ENCODE results near the gene TBX10. TPM values are rescaled to one million over a fixed set of nuclear protein-coding genes. Genes with fewer than 3 reads are reported as not detected.
A peak's percentile ranks its signal among the peaks of the same experiment; 100 is the strongest.
"Not testable (repeated sequence)": the region's sequence is repeated elsewhere in the genome, so short reads cannot be mapped to it uniquely, and the experiment has no call there.

Gene TBX10
- total RNA-seq, 2 experiments from 2014 or later: not detected

GRCh38 chr11:67668192-67668551, 28.6 kb upstream of the TBX10 start:
- ATAC-seq (ENCODE audit: low read depth): no peak
- no peaks in the 10 kb centered on the region for H3K36me3 Mint-ChIP-seq
- DNase-seq: no peak
- POLR2A ChIA-PET: no interaction called here
- no peak overlapping the region for H3K4me3 Mint-ChIP-seq
- H3K27me3 Mint-ChIP-seq: peaks cover 2% of the 10 kb centered on the region
- H3K27ac Mint-ChIP-seq: no peak overlapping the region
- H3K9me3 Mint-ChIP-seq: no peaks in the 10 kb centered on the region
- no peaks in the 10 kb centered on the region for H3K4me1 Mint-ChIP-seq

GRCh38 chr11:67667490-67668191, 28.1 kb upstream of the TBX10 start:
- ATAC-seq (ENCODE audit: low read depth) (no peak), DNase-seq (no peak)
- POLR2A ChIA-PET: no interaction called here
- Mint-ChIP-seq H3K27me3 (peaks cover 6% of the 10 kb centered on the region), H3K9me3 (no peaks in the 10 kb centered on the region), H3K4me3 (no peak overlapping the region), H3K4me1 (no peaks in the 10 kb centered on the region), H3K36me3 (no peaks in the 10 kb centered on the region), H3K27ac (no peak overlapping the region)

- POLR2A ChIA-PET: no interaction called here
- Mint-ChIP-seq H3K4me3 (no peak overlapping the region), H3K36me3 (no peaks in the 10 kb centered on the region), H3K27me3 (peaks cover 5% of the 10 kb centered on the region), H3K4me1 (no peaks in the 10 kb centered on the region), H3K9me3 (no peaks in the 10 kb centered on the region), H3K27ac (no peak overlapping the region)
- ATAC-seq (ENCODE audit: low read depth): no peak
- DNase-seq: no peak
Observed at GRCh38 chr11:67666676-67667489, 27.3 kb upstream of the TBX10 start.

DNA sequence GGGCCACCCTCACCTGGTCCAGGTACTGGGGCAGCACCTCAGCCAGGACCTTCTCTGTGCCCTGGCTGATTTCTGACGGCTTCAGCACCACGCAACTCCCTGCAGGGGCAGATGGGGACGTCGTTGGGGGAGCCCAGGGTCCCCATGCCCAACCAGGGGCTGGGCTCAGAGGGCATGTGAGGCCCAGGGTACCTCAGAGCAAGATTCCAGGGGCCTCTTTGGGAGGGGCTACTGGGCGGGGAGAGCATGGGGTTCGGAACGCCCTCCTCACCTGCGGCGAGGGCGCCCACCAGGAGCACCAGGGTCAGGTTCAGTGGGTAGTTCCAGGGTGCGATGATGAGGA, 26.7 kb upstream of the TBX10 start:
- Mint-ChIP-seq H3K4me1 (no peaks in the 10 kb centered on the region), H3K9me3 (no peaks in the 10 kb centered on the region), H3K27ac (no peak overlapping the region), H3K4me3 (no peak overlapping the region), H3K36me3 (no peaks in the 10 kb centered on the region), H3K27me3 (peaks cover 9% of the 10 kb centered on the region)
- DNase-seq (no peak), ATAC-seq (ENCODE audit: low read depth) (no peak)
- POLR2A ChIA-PET: no interaction called here

- POLR2A ChIA-PET: no interaction called here
- H3K27me3 Mint-ChIP-seq: peaks cover 9% of the 10 kb centered on the region
- ATAC-seq (ENCODE audit: low read depth): no peak
Observed at GRCh38 chr11:67665541-67666302, 26.2 kb upstream of the TBX10 start.

GRCh38 chr11:67664696-67665540, 25.4 kb upstream of the TBX10 start:
- POLR2A ChIA-PET: no interaction called here
- ATAC-seq (ENCODE audit: low read depth): no peak
- H3K27ac Mint-ChIP-seq: no peak overlapping the region

More at GRCh38 chr11:67665541-67666302, 26.2 kb upstream of the TBX10 start:
- H3K4me3 Mint-ChIP-seq: no peak overlapping the region
- no peak for DNase-seq
- no peaks in the 10 kb centered on the region for H3K9me3 Mint-ChIP-seq
- H3K4me1 Mint-ChIP-seq: no peaks in the 10 kb centered on the region
- no peak overlapping the region for H3K27ac Mint-ChIP-seq
- no peaks in the 10 kb centered on the region for H3K36me3 Mint-ChIP-seq

DNA sequence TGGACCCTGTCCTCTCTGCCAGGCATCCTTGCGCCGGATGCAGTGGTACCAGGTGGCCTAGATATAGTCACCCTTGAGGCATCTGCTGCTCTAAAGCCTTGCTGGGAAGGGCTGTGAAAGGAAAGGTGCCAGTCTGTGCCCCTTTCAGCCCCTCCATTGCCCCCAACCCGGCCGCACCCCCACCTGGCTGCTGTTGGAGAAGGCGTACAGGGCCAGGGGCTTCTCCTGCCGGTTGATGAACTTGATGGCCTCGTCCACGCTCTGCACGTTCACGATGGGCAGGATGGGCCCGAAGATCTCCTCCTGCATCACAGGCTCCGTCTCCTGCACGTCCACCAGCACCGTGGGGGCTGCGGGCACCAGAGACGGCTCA, 24.6 kb upstream of the TBX10 start:
- H3K27ac Mint-ChIP-seq: no peak overlapping the region
- POLR2A ChIA-PET: no interaction called here
- no peak for ATAC-seq (ENCODE audit: low read depth)

More at GRCh38 chr11:67664696-67665540, 25.4 kb upstream of the TBX10 start:
- H3K36me3 Mint-ChIP-seq: no peaks in the 10 kb centered on the region
- no peaks in the 10 kb centered on the region for H3K9me3 Mint-ChIP-seq
- H3K4me1 Mint-ChIP-seq: no peaks in the 10 kb centered on the region
- DNase-seq: no peak
- H3K4me3 Mint-ChIP-seq: no peak overlapping the region
- peaks cover 12% of the 10 kb centered on the region for H3K27me3 Mint-ChIP-seq

GRCh38 chr11:67663532-67664212, 24.1 kb upstream of the TBX10 start:
- no peak overlapping the region for H3K4me3 Mint-ChIP-seq
- POLR2A ChIA-PET: no interaction called here
- no peak for ATAC-seq (ENCODE audit: low read depth)
- H3K27ac Mint-ChIP-seq: no peak overlapping the region
- H3K4me1 Mint-ChIP-seq: no peaks in the 10 kb centered on the region
- H3K9me3 Mint-ChIP-seq: no peaks in the 10 kb centered on the region
- no peak for DNase-seq
- H3K36me3 Mint-ChIP-seq: no peaks in the 10 kb centered on the region
- peaks cover 12% of the 10 kb centered on the region for H3K27me3 Mint-ChIP-seq

More for the DNA sequence above, 24.6 kb upstream of the TBX10 start:
- H3K27me3 Mint-ChIP-seq: peaks cover 12% of the 10 kb centered on the region
- no peak for DNase-seq
- no peaks in the 10 kb centered on the region for H3K9me3 Mint-ChIP-seq
- no peak overlapping the region for H3K4me3 Mint-ChIP-seq
- H3K4me1 Mint-ChIP-seq: no peaks in the 10 kb centered on the region
- H3K36me3 Mint-ChIP-seq: no peaks in the 10 kb centered on the region

GRCh38 chr11:67662835-67663531, 23.4 kb upstream of the TBX10 start:
- Mint-ChIP-seq H3K4me3 (no peak overlapping the region), H3K4me1 (no peaks in the 10 kb centered on the region), H3K27ac (no peak overlapping the region), H3K27me3 (peaks cover 12% of the 10 kb centered on the region), H3K36me3 (no peaks in the 10 kb centered on the region), H3K9me3 (no peaks in the 10 kb centered on the region)
- no peak for ATAC-seq (ENCODE audit: low read depth)
- POLR2A ChIA-PET: no interaction called here
- no peak for DNase-seq

DNA sequence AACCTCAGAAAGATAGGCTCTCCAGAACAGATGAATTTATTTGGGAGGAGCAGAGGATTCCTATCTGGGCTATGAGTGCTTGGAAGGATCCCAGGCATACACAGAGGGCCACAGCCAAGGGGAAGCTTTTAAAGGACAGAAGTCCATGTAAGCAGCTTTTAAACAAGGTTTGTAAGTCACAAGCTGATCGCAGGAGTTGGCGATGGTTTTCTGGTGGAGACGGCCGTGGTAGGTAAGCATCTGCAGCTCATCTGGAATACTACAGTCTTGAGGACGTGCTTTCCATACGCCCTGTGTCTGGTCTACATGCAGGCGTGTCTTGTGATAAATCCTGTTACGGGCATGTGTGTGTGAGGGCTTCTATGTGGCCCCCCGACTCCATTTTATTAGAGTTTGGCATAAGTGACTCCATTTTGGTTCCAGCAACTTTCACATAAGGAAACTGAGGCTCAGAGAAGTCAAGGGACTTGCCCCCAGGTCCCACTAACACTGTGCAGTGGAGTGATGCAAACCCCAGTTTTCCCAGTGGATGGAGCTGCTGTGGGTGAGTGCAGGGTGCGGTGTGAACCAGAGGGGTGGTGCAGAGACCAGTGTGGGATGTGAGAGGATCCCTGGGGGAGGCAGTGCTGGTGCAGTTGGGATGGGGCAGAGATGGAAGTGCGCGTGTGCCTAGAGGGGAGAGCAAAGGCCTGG, 22.7 kb upstream of the TBX10 start:
- POLR2A ChIA-PET: no interaction called here
- peaks cover 12% of the 10 kb centered on the region for H3K27me3 Mint-ChIP-seq
- H3K4me3 Mint-ChIP-seq: no peak overlapping the region

GRCh38 chr11:67660752-67661151, 21.2 kb upstream of the TBX10 start:
- not testable (repeated sequence) for H3K9me3 Mint-ChIP-seq; H3K36me3 Mint-ChIP-seq; H3K27ac Mint-ChIP-seq; ATAC-seq (ENCODE audit: low read depth); H3K4me3 Mint-ChIP-seq; H3K4me1 Mint-ChIP-seq
- DNase-seq: peak; percentile 3
- peaks cover 12% of the 10 kb centered on the region for H3K27me3 Mint-ChIP-seq
- POLR2A ChIA-PET: interaction anchor here (0.7 kb wide), 2 partner anchors 31 to 256 kb away, joined by 4 to 5 read pairs; partner anchors contain the start of gene NUDT8

More for the DNA sequence above, 22.7 kb upstream of the TBX10 start:
- H3K9me3 Mint-ChIP-seq: no peaks in the 10 kb centered on the region
- no peaks in the 10 kb centered on the region for H3K4me1 Mint-ChIP-seq
- H3K36me3 Mint-ChIP-seq: no peaks in the 10 kb centered on the region
- ATAC-seq (ENCODE audit: low read depth) (no peak), DNase-seq (no peak)
- H3K27ac Mint-ChIP-seq: no peak overlapping the region

GRCh38 chr11:67659651-67660165, 20.1 kb upstream of the TBX10 start:
- H3K27ac Mint-ChIP-seq; H3K36me3 Mint-ChIP-seq; ATAC-seq (ENCODE audit: low read depth); H3K4me3 Mint-ChIP-seq; POLR2A ChIA-PET; H3K9me3 Mint-ChIP-seq; H3K4me1 Mint-ChIP-seq: not testable (repeated sequence)
- peaks cover 12% of the 10 kb centered on the region for H3K27me3 Mint-ChIP-seq
- peak; percentile 7 for DNase-seq
